GM19468 (cell line): ENCODE measurements around the gene PIMREG.

Source experiments
- ATAC-seq: cut with Tn5 transposase; IDR thresholded peaks from one replicate; pipeline ENCODE4 v1.9.1; 2021; ENCODE audit warnings: mild to moderate bottlenecking, moderate library complexity, moderate number of reproducible peaks; ENCODE audit not compliant: unreplicated experiment; ENCODE audit errors: extremely low read depth

PIMREG gene

GRCh38 chr17:6443692-6444570 lies at the start of gene PIMREG:
TSS of gene PIMREG (plus strand) at chr17:6444455. CDS start at chr17:6445111, 656 bp downstream.
- ATAC-seq = peak; percentile 80

GRCh38 chr17:6398955-6399354 lies 45.3 kb upstream of the PIMREG start:
- ATAC-seq = no peak

- no peak for ATAC-seq
These were observed 42.0 kb upstream of the PIMREG start for GRCh38 chr17:6402258-6402657.

- no peak for ATAC-seq
These were observed 36.0 kb upstream of the PIMREG start for GRCh38 chr17:6408276-6408675.

- no peak for ATAC-seq
These were observed 35.5 kb upstream of the PIMREG start for GRCh38 chr17:6408735-6409134.

DNA sequence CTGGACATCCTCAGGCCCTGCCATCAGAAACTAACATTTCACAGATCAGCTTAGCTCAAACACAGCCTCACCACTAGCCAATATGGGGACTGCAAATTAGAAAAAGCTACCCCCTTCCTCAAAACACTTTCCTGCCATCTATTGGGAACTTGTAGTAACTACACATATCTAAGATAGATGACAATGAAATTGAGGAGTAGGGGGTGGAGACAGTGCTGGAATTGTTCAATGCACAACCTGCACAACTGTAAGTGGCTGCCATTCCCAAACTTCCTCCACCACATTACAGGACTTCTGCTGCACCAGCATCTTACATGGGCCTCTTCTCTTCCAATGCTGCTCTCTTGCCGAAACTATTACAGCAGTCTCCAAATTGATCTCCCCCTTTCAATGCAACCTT lies 31.2 kb upstream of the PIMREG start:
- ATAC-seq = no peak

GRCh38 chr17:6415616-6416015 lies 28.6 kb upstream of the PIMREG start:
- ATAC-seq = no peak

- no peak for ATAC-seq
These were observed 24.0 kb upstream of the PIMREG start for GRCh38 chr17:6420173-6420641.

- no peak for ATAC-seq
These were observed 22.3 kb upstream of the PIMREG start for GRCh38 chr17:6421700-6422604.

- ATAC-seq = no peak
These were observed 21.5 kb upstream of the PIMREG start for GRCh38 chr17:6422654-6423241.

- ATAC-seq = no peak
These were observed 20.3 kb upstream of the PIMREG start for GRCh38 chr17:6423931-6424330.

GRCh38 chr17:6425407-6425806 lies 18.8 kb upstream of the PIMREG start:
- ATAC-seq = no peak

GRCh38 chr17:6426356-6427101 lies 17.7 kb upstream of the PIMREG start:
- ATAC-seq = no peak

DNA sequence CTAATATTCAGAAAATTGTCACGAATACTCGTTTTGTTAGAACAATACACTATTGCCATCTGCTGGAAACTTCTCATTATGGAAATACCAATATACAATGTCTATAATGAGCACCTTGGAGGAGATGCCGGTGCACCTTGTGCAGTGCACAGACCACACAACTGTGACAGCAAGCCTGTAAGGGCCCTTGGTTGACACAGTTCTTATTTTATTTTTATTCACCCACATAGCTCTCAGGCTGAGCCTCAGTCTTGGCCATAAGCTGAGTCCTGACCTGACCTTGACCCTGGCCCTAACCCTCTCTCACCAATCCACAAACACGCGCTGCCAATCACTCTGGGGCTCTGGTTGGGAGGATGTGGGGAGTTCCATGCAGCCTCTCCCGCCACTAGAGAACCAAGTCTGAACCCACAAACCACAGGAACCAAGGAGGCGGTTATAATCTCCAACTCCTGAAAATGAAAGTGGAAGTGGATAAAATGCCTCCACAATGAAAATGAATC lies 16.9 kb upstream of the PIMREG start:
- no peak for ATAC-seq

DNA sequence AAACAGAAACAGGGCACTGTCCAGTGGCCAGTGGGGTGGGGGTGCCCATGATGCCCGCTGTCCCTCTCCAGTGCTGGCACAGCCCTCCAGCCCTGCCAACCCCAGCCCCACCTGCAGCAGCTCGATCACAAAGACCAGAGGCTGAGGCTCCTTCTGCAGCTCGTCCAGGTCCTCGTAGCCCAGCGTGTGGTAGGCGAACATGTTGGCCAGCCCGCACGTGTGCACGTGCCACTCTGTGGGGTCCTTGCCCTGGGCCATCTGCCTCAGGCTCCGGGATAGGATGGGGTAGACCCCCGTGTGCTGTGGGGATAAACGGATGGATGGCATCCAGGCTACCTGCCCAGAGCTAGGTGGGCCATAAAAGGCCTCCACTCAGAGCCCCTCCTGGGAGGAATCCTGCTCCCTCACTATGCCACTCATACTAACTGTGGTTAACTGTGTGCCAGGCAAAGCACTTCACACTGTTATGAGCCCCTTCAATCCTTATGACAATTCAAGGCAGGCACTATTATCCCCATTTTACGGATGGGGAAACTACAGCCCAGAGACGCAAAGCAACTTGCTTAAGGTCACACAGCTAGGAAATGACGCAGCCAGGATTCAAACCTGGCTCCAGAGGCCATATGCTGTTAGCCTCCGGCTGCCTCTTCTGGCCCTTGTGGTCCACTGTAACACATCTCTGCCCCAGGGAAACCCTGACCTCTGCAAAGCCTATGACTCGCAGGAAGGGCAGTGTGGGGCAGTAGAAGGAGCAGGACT lies 15.9 kb upstream of the PIMREG start:
- ATAC-seq = no peak

- no peak for ATAC-seq
These were observed 15.0 kb upstream of the PIMREG start for GRCh38 chr17:6429266-6429665.

- no peak for ATAC-seq
These were observed 13.5 kb upstream of the PIMREG start for GRCh38 chr17:6430769-6431168.

GRCh38 chr17:6435051-6435450 lies 9.2 kb upstream of the PIMREG start, which contains the start of gene AIPL1:
TSS of gene AIPL1 (minus strand) at chr17:6435121. CDS start at chr17:6435104, 17 bp downstream.
- ATAC-seq = no peak

GRCh38 chr17:6435968-6436367 lies 8.3 kb upstream of the PIMREG start:
- no peak for ATAC-seq
